OCI-LY1 (cell line): ENCODE results near the gene ENPP4.

ENCODE experiments used
- EZH2 ChIP-seq: fragments of 200-600 bp; sonication (generic), shearing (Covaris generic); IDR thresholded peaks from 2 replicates; pipeline ENCODE4 v1.8.0; 2017; ENCODE audit warnings: borderline replicate concordance, mixed run types, mild to moderate bottlenecking, antibody characterized with exemption, low read length, moderate library complexity, mixed read lengths
- TF ChIP-seq, protein P1 (sequence below): fragments of 200-600 bp; sonication (generic), shearing (Covaris generic); IDR thresholded peaks from 2 replicates; pipeline ENCODE4 v1.5.1; 2017; ENCODE audit warnings: mild to moderate bottlenecking, antibody characterized with exemption, low read length, moderate library complexity, mixed read lengths

DNA sequence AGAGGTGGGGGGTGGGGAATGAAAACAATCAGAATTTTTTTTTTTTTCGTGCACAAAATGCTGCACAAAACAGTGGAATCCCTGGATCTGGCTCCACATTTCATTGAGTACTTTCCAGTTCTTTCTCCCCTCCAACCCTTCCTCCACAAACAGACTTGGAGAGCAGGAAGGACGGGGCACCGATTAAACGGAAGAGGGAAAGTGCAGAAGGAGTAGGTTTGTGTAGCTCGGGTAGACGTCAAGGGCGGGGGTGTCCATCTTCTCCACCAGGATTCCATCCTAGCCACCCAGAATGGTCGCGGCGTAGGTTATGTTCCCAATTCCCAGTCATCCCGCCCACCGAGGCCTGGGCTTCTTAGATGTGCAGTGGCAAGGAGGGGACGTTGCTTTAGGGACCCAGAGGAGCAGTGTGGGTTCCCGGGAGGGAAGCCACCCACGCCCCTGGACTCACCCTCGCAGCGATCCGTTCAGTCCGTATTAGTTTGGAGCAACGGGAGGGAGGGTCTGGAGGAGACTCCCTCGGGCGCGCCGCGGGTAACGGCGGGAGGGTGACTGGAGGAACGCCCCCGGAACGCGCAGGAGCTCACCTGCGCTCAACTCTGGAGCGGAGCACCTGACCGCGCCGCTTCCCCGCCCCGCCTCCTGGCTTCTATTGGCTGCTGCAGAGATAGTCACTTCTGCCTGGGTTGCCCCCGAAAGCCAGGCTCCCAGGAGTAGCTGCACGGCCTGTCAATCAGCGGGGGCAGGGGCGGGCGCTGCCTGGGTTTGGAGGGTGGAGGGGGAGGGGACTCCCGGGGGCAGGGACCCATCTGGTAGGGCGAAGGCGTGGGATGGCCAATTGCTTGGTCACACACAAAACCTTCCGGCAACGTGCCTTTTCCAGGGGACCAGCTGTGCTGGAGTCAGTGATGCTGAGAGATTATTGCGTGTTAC lies 40.8 kb downstream of the ENPP4 start, which contains the start of gene ENPP5:
- TF ChIP-seq, protein P1, sequence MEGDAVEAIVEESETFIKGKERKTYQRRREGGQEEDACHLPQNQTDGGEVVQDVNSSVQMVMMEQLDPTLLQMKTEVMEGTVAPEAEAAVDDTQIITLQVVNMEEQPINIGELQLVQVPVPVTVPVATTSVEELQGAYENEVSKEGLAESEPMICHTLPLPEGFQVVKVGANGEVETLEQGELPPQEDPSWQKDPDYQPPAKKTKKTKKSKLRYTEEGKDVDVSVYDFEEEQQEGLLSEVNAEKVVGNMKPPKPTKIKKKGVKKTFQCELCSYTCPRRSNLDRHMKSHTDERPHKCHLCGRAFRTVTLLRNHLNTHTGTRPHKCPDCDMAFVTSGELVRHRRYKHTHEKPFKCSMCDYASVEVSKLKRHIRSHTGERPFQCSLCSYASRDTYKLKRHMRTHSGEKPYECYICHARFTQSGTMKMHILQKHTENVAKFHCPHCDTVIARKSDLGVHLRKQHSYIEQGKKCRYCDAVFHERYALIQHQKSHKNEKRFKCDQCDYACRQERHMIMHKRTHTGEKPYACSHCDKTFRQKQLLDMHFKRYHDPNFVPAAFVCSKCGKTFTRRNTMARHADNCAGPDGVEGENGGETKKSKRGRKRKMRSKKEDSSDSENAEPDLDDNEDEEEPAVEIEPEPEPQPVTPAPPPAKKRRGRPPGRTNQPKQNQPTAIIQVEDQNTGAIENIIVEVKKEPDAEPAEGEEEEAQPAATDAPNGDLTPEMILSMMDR, result no peak
- TF ChIP-seq EZH2, result no peak
